ENCODE data around the gene USP40.

- no peak for TF ChIP-seq CTCF (IDR thresholded peaks at IDR 0.05)
- TF ChIP-seq POLR2A (IDR thresholded peaks at IDR 0.05; ENCODE audit: low read depth): no peak
- no peak for TF ChIP-seq POLR2AphosphoS5 (IDR thresholded peaks at IDR 0.05)
- no peak for TF ChIP-seq EP300 (IDR thresholded peaks at IDR 0.05)
Measured at GRCh38 chr2:233604826-233605225, 38.2 kb upstream of the USP40 start.

All from esophagus muscularis mucosa (tissue), 4 donors.